K562 (cell line): ENCODE results near the gene CCDC82. TPM values are rescaled to one million over a fixed set of nuclear protein-coding genes. Genes with fewer than 3 reads are reported as not detected.

Experiments used
- ESRRB ChIP-seq: fragments of 250-450 bp; sonication (Bioruptor Pico); IDR thresholded peaks from 2 replicates; pipeline ENCODE4 v1.5.0; 2020; ENCODE audit warnings: mild to moderate bottlenecking, moderate library complexity, borderline replicate concordance
- ETV5 ChIP-seq: sonication (generic); formaldehyde crosslinking; IDR thresholded peaks from 2 replicates; pipeline ENCODE4 v1.4.0; 2020; ENCODE audit warnings: low read depth, mild to moderate bottlenecking, missing genetic modification reagents
- HMGN3 ChIP-seq: IDR thresholded peaks from 2 replicates; pipeline ENCODE4 v1.6.1; 2011; ENCODE audit warnings: borderline replicate concordance, low read depth, mild to moderate bottlenecking, mixed read lengths, low read length; ENCODE audit not compliant: insufficient read length; ENCODE audit errors: extremely low read depth
- PHF8 ChIP-seq: fragments of 200-600 bp; sonication (generic); IDR thresholded peaks from 2 replicates; pipeline ENCODE4 v1.6.1; 2012; ENCODE audit warnings: mixed run types, mild to moderate bottlenecking, inconsistent platforms, low read length, moderate library complexity, borderline replicate concordance
- RBBP5 ChIP-seq: fragments of 200-600 bp; sonication (generic); IDR thresholded peaks from 2 replicates; pipeline ENCODE4 v1.6.1; 2012; ENCODE audit warnings: borderline replicate concordance, mild to moderate bottlenecking, low read length, control low read depth, inconsistent platforms; ENCODE audit not compliant: insufficient read depth, poor library complexity, severe bottlenecking
- TCF3 ChIP-seq: sonication (generic); formaldehyde crosslinking; IDR thresholded peaks from 2 replicates; pipeline ENCODE4 v1.4.0; 2020; ENCODE audit warnings: mild to moderate bottlenecking, missing genetic modification reagents
- polyA plus RNA-seq, 8 experiments: library from polyadenylated mRNA; depleted of rRNA in 4 of 8; stranded (reverse) in 5 of 8; unstranded in 3 of 8; fragments of >200 nt; fragmentation: Nextera tagmentation in 2 of 8; fragmentation: Illumina TruSeq in 1 of 8; extraction: Ambion mirVana in 2 of 8; extraction: Trizol in 1 of 8; gene quantifications; 2 replicates each; pipeline versions ENCODE4 v1.2.1 to v1.2.3, GENCODE V29; 2011 to 2014; ENCODE audit warnings: inconsistent platforms in 1 of 8, missing spikeins in 1 of 8
- total RNA-seq, 7 experiments: library from RNA; depleted of rRNA in 6 of 7; stranded (reverse); fragments of >200 nt in 6 of 7; fragmentation: Illumina TruSeq in 2 of 7; extraction: Trizol in 2 of 7; gene quantifications; 2 replicates each; pipeline versions ENCODE4 v1.2.1 to v1.2.3, GENCODE V29; 2011 to 2021; ENCODE audit warnings: low replicate concordance in 1 of 7
- TF ChIP-seq, protein P1 (sequence below): fragments of 200-600 bp; sonication (generic); IDR thresholded peaks from one replicate; pipeline ENCODE4 v1.6.1; 2012; ENCODE audit warnings: mild to moderate bottlenecking, low read depth, low read length, inconsistent platforms
- TF ChIP-seq, protein P2 (sequence below): IDR thresholded peaks from 2 replicates; pipeline ENCODE4 v1.6.1; 2011; ENCODE audit warnings: borderline replicate concordance, low read depth, mild to moderate bottlenecking, moderate library complexity, low read length; ENCODE audit not compliant: insufficient read depth, poor library complexity, severe bottlenecking
- TF ChIP-seq, protein P3 (sequence below): fragments of 200-800 bp; sonication (Bioruptor generic); IDR thresholded peaks from 2 replicates; pipeline ENCODE4 v1.6.1; 2017; ENCODE audit warnings: missing genetic modification characterization, missing compliant biosample characterization

Gene CCDC82
- total and polyA plus RNA-seq, 9 of the 15 experiments (the other 6 are each of a cell fraction or from before 2014, with no cell fraction given) = 12.5 to 51.3 (median 24.5) TPM

DNA sequence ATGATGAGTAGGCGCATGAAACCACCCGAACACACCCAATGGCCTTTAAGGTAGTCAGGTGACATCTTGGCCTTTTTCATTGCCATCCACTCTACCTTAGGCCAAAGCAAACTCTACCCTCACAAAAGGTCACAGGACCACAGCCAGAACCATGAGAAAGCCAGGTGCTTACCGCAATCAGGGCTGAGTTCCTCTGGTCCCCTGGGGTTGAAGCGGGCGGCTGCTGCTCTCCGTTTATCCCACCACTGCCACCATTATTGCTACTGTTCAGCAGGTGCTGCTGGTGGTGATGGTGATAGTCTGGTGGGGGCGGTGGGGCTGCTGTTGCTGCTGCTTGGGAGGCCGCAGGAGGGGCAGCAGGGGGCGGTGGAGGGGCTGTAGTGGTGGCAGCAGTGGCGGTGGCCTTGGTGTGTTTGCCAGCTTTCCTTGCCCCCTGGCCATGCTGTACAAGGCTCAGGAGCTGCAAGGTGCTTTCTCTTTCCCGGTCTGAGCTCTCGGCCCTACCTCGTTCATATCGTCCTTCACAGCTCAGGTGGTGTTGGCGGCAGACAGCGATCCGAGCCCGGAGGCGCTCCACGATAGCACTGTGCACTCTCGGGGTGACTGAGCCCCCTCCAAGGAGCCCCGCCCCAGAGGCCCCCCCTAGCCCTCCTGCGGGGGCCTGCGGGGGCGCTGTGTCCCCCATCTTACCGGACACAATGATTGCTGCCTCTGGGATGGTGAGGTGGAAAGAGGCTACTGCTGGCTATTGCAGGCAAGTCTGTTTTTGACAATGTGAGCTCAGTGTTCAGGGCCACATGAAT is 48.3 kb downstream of the CCDC82 start (continued):
- TF ChIP-seq, protein P1, sequence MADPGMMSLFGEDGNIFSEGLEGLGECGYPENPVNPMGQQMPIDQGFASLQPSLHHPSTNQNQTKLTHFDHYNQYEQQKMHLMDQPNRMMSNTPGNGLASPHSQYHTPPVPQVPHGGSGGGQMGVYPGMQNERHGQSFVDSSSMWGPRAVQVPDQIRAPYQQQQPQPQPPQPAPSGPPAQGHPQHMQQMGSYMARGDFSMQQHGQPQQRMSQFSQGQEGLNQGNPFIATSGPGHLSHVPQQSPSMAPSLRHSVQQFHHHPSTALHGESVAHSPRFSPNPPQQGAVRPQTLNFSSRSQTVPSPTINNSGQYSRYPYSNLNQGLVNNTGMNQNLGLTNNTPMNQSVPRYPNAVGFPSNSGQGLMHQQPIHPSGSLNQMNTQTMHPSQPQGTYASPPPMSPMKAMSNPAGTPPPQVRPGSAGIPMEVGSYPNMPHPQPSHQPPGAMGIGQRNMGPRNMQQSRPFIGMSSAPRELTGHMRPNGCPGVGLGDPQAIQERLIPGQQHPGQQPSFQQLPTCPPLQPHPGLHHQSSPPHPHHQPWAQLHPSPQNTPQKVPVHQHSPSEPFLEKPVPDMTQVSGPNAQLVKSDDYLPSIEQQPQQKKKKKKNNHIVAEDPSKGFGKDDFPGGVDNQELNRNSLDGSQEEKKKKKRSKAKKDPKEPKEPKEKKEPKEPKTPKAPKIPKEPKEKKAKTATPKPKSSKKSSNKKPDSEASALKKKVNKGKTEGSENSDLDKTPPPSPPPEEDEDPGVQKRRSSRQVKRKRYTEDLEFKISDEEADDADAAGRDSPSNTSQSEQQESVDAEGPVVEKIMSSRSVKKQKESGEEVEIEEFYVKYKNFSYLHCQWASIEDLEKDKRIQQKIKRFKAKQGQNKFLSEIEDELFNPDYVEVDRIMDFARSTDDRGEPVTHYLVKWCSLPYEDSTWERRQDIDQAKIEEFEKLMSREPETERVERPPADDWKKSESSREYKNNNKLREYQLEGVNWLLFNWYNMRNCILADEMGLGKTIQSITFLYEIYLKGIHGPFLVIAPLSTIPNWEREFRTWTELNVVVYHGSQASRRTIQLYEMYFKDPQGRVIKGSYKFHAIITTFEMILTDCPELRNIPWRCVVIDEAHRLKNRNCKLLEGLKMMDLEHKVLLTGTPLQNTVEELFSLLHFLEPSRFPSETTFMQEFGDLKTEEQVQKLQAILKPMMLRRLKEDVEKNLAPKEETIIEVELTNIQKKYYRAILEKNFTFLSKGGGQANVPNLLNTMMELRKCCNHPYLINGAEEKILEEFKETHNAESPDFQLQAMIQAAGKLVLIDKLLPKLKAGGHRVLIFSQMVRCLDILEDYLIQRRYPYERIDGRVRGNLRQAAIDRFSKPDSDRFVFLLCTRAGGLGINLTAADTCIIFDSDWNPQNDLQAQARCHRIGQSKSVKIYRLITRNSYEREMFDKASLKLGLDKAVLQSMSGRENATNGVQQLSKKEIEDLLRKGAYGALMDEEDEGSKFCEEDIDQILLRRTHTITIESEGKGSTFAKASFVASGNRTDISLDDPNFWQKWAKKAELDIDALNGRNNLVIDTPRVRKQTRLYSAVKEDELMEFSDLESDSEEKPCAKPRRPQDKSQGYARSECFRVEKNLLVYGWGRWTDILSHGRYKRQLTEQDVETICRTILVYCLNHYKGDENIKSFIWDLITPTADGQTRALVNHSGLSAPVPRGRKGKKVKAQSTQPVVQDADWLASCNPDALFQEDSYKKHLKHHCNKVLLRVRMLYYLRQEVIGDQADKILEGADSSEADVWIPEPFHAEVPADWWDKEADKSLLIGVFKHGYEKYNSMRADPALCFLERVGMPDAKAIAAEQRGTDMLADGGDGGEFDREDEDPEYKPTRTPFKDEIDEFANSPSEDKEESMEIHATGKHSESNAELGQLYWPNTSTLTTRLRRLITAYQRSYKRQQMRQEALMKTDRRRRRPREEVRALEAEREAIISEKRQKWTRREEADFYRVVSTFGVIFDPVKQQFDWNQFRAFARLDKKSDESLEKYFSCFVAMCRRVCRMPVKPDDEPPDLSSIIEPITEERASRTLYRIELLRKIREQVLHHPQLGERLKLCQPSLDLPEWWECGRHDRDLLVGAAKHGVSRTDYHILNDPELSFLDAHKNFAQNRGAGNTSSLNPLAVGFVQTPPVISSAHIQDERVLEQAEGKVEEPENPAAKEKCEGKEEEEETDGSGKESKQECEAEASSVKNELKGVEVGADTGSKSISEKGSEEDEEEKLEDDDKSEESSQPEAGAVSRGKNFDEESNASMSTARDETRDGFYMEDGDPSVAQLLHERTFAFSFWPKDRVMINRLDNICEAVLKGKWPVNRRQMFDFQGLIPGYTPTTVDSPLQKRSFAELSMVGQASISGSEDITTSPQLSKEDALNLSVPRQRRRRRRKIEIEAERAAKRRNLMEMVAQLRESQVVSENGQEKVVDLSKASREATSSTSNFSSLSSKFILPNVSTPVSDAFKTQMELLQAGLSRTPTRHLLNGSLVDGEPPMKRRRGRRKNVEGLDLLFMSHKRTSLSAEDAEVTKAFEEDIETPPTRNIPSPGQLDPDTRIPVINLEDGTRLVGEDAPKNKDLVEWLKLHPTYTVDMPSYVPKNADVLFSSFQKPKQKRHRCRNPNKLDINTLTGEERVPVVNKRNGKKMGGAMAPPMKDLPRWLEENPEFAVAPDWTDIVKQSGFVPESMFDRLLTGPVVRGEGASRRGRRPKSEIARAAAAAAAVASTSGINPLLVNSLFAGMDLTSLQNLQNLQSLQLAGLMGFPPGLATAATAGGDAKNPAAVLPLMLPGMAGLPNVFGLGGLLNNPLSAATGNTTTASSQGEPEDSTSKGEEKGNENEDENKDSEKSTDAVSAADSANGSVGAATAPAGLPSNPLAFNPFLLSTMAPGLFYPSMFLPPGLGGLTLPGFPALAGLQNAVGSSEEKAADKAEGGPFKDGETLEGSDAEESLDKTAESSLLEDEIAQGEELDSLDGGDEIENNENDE = no peak
- peak; percentile 46 for TF ChIP-seq RBBP5
- no peak for TF ChIP-seq HMGN3
- TF ChIP-seq, protein P2, sequence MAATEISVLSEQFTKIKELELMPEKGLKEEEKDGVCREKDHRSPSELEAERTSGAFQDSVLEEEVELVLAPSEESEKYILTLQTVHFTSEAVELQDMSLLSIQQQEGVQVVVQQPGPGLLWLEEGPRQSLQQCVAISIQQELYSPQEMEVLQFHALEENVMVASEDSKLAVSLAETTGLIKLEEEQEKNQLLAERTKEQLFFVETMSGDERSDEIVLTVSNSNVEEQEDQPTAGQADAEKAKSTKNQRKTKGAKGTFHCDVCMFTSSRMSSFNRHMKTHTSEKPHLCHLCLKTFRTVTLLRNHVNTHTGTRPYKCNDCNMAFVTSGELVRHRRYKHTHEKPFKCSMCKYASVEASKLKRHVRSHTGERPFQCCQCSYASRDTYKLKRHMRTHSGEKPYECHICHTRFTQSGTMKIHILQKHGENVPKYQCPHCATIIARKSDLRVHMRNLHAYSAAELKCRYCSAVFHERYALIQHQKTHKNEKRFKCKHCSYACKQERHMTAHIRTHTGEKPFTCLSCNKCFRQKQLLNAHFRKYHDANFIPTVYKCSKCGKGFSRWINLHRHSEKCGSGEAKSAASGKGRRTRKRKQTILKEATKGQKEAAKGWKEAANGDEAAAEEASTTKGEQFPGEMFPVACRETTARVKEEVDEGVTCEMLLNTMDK = peak; percentile 8
- no peak for TF ChIP-seq ETV5 (CRISPR knock-in tag)
- peak; percentile 19; the same call in 1 of the 2 replicates for TF ChIP-seq PHF8
- TF ChIP-seq TCF3 (CRISPR knock-in tag) = peak; percentile 12; the same call in 1 of the 2 replicates
- TF ChIP-seq ESRRB (CRISPR knock-in tag) = no peak
- TF ChIP-seq, protein P3, sequence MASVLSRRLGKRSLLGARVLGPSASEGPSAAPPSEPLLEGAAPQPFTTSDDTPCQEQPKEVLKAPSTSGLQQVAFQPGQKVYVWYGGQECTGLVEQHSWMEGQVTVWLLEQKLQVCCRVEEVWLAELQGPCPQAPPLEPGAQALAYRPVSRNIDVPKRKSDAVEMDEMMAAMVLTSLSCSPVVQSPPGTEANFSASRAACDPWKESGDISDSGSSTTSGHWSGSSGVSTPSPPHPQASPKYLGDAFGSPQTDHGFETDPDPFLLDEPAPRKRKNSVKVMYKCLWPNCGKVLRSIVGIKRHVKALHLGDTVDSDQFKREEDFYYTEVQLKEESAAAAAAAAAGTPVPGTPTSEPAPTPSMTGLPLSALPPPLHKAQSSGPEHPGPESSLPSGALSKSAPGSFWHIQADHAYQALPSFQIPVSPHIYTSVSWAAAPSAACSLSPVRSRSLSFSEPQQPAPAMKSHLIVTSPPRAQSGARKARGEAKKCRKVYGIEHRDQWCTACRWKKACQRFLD = 0 out of 2 replicates have a peak, but pooled peaks have one; percentile 23
